ENCODE data around the gene PDE1C.

Gene PDE1C

GRCh38 chr7:31982962-31983361 lies 87.2 kb downstream of the PDE1C start:
- no peak overlapping the region for H3K4me3 ChIP-seq (ENCODE audit: control insufficient read depth in 1 of 7, extremely low read depth in 1 of 7, insufficient read depth in 4 of 7, low read depth in 2 of 7, low read length in 6 of 7)
- no peaks in the 10 kb centered on the region for H3K36me3 ChIP-seq (ENCODE audit: control insufficient read depth in 4 of 4, insufficient read depth in 4 of 4, low read length in 3 of 4)
- no peak for DNase-seq
- no CpG with 5 or more reads among the region's 1 CpG for WGBS (ENCODE audit: insufficient coverage)
- ChIA-PET POLR2A (no interaction called here), CTCF (no interaction called here)
- H3K9me3 ChIP-seq (ENCODE audit: control extremely low read depth in 1 of 5, control insufficient read depth in 4 of 5, insufficient read depth in 2 of 5, low read depth in 1 of 5, low read length in 4 of 5) = peaks cover 0 to 2% (median 0%) of the 10 kb centered on the region in 5 experiments
- no peaks in the 10 kb centered on the region for H3K4me1 ChIP-seq (ENCODE audit: control extremely low read depth in 1 of 4, control insufficient read depth in 4 of 4, insufficient read depth in 4 of 4, low read length in 3 of 4)
- no peak overlapping the region for H3K27ac ChIP-seq (ENCODE audit: insufficient read depth in 1 of 2, low read depth in 1 of 2, low read length in 2 of 2, poor library complexity in 1 of 2, severe bottlenecking in 2 of 2)
- no peaks in the 10 kb centered on the region for H3K27me3 ChIP-seq (replicated peaks in 2 of 5; ENCODE audit: control insufficient read depth in 4 of 5, insufficient read depth in 5 of 5, low read length in 4 of 5)

GRCh38 chr7:31981874-31982390 lies 88.3 kb downstream of the PDE1C start:
- no peaks in the 10 kb centered on the region for H3K36me3 ChIP-seq (ENCODE audit: control insufficient read depth in 4 of 4, insufficient read depth in 4 of 4, low read length in 3 of 4)
- POLR2A ChIA-PET = no interaction called here
- CTCF ChIA-PET = no interaction called here
- no peaks in the 10 kb centered on the region for H3K4me1 ChIP-seq (ENCODE audit: control extremely low read depth in 1 of 4, control insufficient read depth in 4 of 4, insufficient read depth in 4 of 4, low read length in 3 of 4)
- no peaks in the 10 kb centered on the region for H3K27me3 ChIP-seq (replicated peaks in 2 of 5; ENCODE audit: control insufficient read depth in 4 of 5, insufficient read depth in 5 of 5, low read length in 4 of 5)
- no peak for DNase-seq
- no peak overlapping the region for H3K27ac ChIP-seq (ENCODE audit: insufficient read depth in 1 of 2, low read depth in 1 of 2, low read length in 2 of 2, poor library complexity in 1 of 2, severe bottlenecking in 2 of 2)
- 93% methylated on average over 3 of the region's 6 CpGs for WGBS (ENCODE audit: insufficient coverage)
- H3K9me3 ChIP-seq (ENCODE audit: control extremely low read depth in 1 of 5, control insufficient read depth in 4 of 5, insufficient read depth in 2 of 5, low read depth in 1 of 5, low read length in 4 of 5) = peaks cover 0 to 3% (median 0%) of the 10 kb centered on the region in 5 experiments
- no peak overlapping the region for H3K4me3 ChIP-seq (ENCODE audit: control insufficient read depth in 1 of 7, extremely low read depth in 1 of 7, insufficient read depth in 4 of 7, low read depth in 2 of 7, low read length in 6 of 7)

- peaks cover 0 to 5% (median 0%) of the 10 kb centered on the region in 5 experiments for H3K9me3 ChIP-seq (ENCODE audit: control extremely low read depth in 1 of 5, control insufficient read depth in 4 of 5, insufficient read depth in 2 of 5, low read depth in 1 of 5, low read length in 4 of 5)
- ChIA-PET CTCF (no interaction called here), POLR2A (no interaction called here)
- H3K36me3 ChIP-seq (ENCODE audit: control insufficient read depth in 4 of 4, insufficient read depth in 4 of 4, low read length in 3 of 4) = no peaks in the 10 kb centered on the region
- no peak overlapping the region for H3K27ac ChIP-seq (ENCODE audit: insufficient read depth in 1 of 2, low read depth in 1 of 2, low read length in 2 of 2, poor library complexity in 1 of 2, severe bottlenecking in 2 of 2)
- no peaks in the 10 kb centered on the region for H3K4me1 ChIP-seq (ENCODE audit: control extremely low read depth in 1 of 4, control insufficient read depth in 4 of 4, insufficient read depth in 4 of 4, low read length in 3 of 4)
- no CpG with 5 or more reads among the region's 1 CpG for WGBS (ENCODE audit: insufficient coverage)
- H3K27me3 ChIP-seq (replicated peaks in 2 of 5; ENCODE audit: control insufficient read depth in 4 of 5, insufficient read depth in 5 of 5, low read length in 4 of 5) = no peaks in the 10 kb centered on the region
- H3K4me3 ChIP-seq (ENCODE audit: control insufficient read depth in 1 of 7, extremely low read depth in 1 of 7, insufficient read depth in 4 of 7, low read depth in 2 of 7, low read length in 6 of 7) = no peak overlapping the region
- DNase-seq = no peak
Observed at GRCh38 chr7:31979690-31980330, 90.4 kb downstream of the PDE1C start.

- CTCF ChIA-PET = no interaction called here
- Histone ChIP-seq H3K27ac (ENCODE audit: insufficient read depth in 1 of 2, low read depth in 1 of 2, low read length in 2 of 2, poor library complexity in 1 of 2, severe bottlenecking in 2 of 2) (no peak overlapping the region), H3K4me3 (ENCODE audit: control insufficient read depth in 1 of 7, extremely low read depth in 1 of 7, insufficient read depth in 4 of 7, low read depth in 2 of 7, low read length in 6 of 7) (no peak overlapping the region), H3K4me1 (ENCODE audit: control extremely low read depth in 1 of 4, control insufficient read depth in 4 of 4, insufficient read depth in 4 of 4, low read length in 3 of 4) (no peaks in the 10 kb centered on the region), H3K36me3 (ENCODE audit: control insufficient read depth in 4 of 4, insufficient read depth in 4 of 4, low read length in 3 of 4) (no peaks in the 10 kb centered on the region), H3K9me3 (ENCODE audit: control extremely low read depth in 1 of 5, control insufficient read depth in 4 of 5, insufficient read depth in 2 of 5, low read depth in 1 of 5, low read length in 4 of 5) (peaks cover 0 to 5% (median 0%) of the 10 kb centered on the region in 5 experiments), H3K27me3 (replicated peaks in 2 of 5; ENCODE audit: control insufficient read depth in 4 of 5, insufficient read depth in 5 of 5, low read length in 4 of 5) (no peaks in the 10 kb centered on the region)
- POLR2A ChIA-PET = no interaction called here
- no peak for DNase-seq
- 100% methylated on average over 1 of the region's 5 CpGs for WGBS (ENCODE audit: insufficient coverage)
Observed at GRCh38 chr7:31975546-31975945, 94.7 kb downstream of the PDE1C start.

- no peak for DNase-seq
- Histone ChIP-seq H3K4me3 (ENCODE audit: control insufficient read depth in 1 of 7, extremely low read depth in 1 of 7, insufficient read depth in 4 of 7, low read depth in 2 of 7, low read length in 6 of 7) (no peak overlapping the region), H3K4me1 (ENCODE audit: control extremely low read depth in 1 of 4, control insufficient read depth in 4 of 4, insufficient read depth in 4 of 4, low read length in 3 of 4) (no peaks in the 10 kb centered on the region), H3K9me3 (ENCODE audit: control extremely low read depth in 1 of 5, control insufficient read depth in 4 of 5, insufficient read depth in 2 of 5, low read depth in 1 of 5, low read length in 4 of 5) (peaks cover 0 to 5% (median 0%) of the 10 kb centered on the region in 5 experiments), H3K36me3 (ENCODE audit: control insufficient read depth in 4 of 4, insufficient read depth in 4 of 4, low read length in 3 of 4) (no peaks in the 10 kb centered on the region), H3K27me3 (replicated peaks in 2 of 5; ENCODE audit: control insufficient read depth in 4 of 5, insufficient read depth in 5 of 5, low read length in 4 of 5) (no peaks in the 10 kb centered on the region), H3K27ac (ENCODE audit: insufficient read depth in 1 of 2, low read depth in 1 of 2, low read length in 2 of 2, poor library complexity in 1 of 2, severe bottlenecking in 2 of 2) (no peak overlapping the region)
- CTCF ChIA-PET = no interaction called here
- POLR2A ChIA-PET = no interaction called here
- WGBS (ENCODE audit: insufficient coverage) = no CpG with 5 or more reads among the region's 1 CpG
Observed at GRCh38 chr7:31974351-31974750, 95.9 kb downstream of the PDE1C start.

GRCh38 chr7:31971049-31971667 lies 99.0 kb downstream of the PDE1C start:
- ChIA-PET CTCF (no interaction called here), POLR2A (no interaction called here)
- Histone ChIP-seq H3K4me3 (ENCODE audit: control insufficient read depth in 1 of 7, extremely low read depth in 1 of 7, insufficient read depth in 4 of 7, low read depth in 2 of 7, low read length in 6 of 7) (no peak overlapping the region), H3K4me1 (ENCODE audit: control extremely low read depth in 1 of 4, control insufficient read depth in 4 of 4, insufficient read depth in 4 of 4, low read length in 3 of 4) (no peaks in the 10 kb centered on the region), H3K9me3 (ENCODE audit: control extremely low read depth in 1 of 5, control insufficient read depth in 4 of 5, insufficient read depth in 2 of 5, low read depth in 1 of 5, low read length in 4 of 5) (no peaks in the 10 kb centered on the region), H3K36me3 (ENCODE audit: control insufficient read depth in 4 of 4, insufficient read depth in 4 of 4, low read length in 3 of 4) (no peaks in the 10 kb centered on the region), H3K27ac (ENCODE audit: insufficient read depth in 1 of 2, low read depth in 1 of 2, low read length in 2 of 2, poor library complexity in 1 of 2, severe bottlenecking in 2 of 2) (no peak overlapping the region), H3K27me3 (replicated peaks in 2 of 5; ENCODE audit: control insufficient read depth in 4 of 5, insufficient read depth in 5 of 5, low read length in 4 of 5) (no peaks in the 10 kb centered on the region)
- no peak for DNase-seq
- WGBS (ENCODE audit: insufficient coverage) = 67% methylated on average over 1 of the region's 7 CpGs

- Histone ChIP-seq H3K36me3 (ENCODE audit: control insufficient read depth in 4 of 4, insufficient read depth in 4 of 4, low read length in 3 of 4) (no peaks in the 10 kb centered on the region), H3K9me3 (ENCODE audit: control extremely low read depth in 1 of 5, control insufficient read depth in 4 of 5, insufficient read depth in 2 of 5, low read depth in 1 of 5, low read length in 4 of 5) (no peaks in the 10 kb centered on the region), H3K27me3 (replicated peaks in 2 of 5; ENCODE audit: control insufficient read depth in 4 of 5, insufficient read depth in 5 of 5, low read length in 4 of 5) (no peaks in the 10 kb centered on the region), H3K4me3 (ENCODE audit: control insufficient read depth in 1 of 7, extremely low read depth in 1 of 7, insufficient read depth in 4 of 7, low read depth in 2 of 7, low read length in 6 of 7) (no peak overlapping the region), H3K27ac (ENCODE audit: insufficient read depth in 1 of 2, low read depth in 1 of 2, low read length in 2 of 2, poor library complexity in 1 of 2, severe bottlenecking in 2 of 2) (no peak overlapping the region), H3K4me1 (ENCODE audit: control extremely low read depth in 1 of 4, control insufficient read depth in 4 of 4, insufficient read depth in 4 of 4, low read length in 3 of 4) (no peaks in the 10 kb centered on the region)
- DNase-seq = no peak
- CTCF ChIA-PET = no interaction called here
- POLR2A ChIA-PET = no interaction called here
Observed at GRCh38 chr7:31970501-31970900, 99.7 kb downstream of the PDE1C start.
